ENCODE measurements around the gene PPRC1.
"Not testable (repeated sequence)": the region's sequence is repeated elsewhere in the genome, so short reads cannot be mapped to it uniquely, and the experiment has no call there.

PPRC1 gene

DNA sequence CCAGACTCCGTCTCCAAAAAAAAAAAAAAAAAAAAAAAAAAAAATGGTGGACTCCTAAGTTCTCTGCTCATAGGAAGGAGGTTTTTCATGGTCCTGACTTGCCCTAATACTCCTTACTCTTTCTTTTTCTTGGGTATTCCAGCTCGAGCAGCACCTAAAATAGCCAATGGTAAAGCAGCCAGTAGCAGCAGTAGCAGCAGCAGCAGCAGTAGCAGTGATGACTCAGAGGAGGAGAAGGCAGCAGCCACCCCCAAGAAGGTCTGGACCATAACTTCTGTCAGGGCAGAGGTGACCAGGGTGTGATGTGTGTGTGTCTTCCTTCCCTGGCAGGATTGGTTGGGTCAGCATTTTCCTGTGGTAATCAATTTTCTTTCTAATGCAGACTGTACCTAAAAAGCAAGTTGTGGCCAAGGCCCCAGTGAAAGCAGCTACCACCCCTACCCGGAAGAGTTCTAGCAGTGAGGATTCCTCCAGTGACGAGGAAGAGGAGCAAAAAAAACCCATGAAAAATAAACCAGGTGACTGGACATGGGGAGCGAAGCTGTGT, 26.3 kb downstream of the PPRC1 start:
- H3K27ac ChIP-seq (ENCODE audit: low read depth, low read length), result no peak overlapping the region
- peaks cover 55% of the 10 kb centered on the region for H3K36me3 ChIP-seq (ENCODE audit: control insufficient read depth, insufficient read depth, low read length)
- no peak overlapping the region for H3K4me3 ChIP-seq (ENCODE audit: low read length)
- no peaks in the 10 kb centered on the region for H3K4me1 ChIP-seq (ENCODE audit: control insufficient read depth, insufficient read depth, low read length)
- H3K9ac ChIP-seq (ENCODE audit: low read length), result no peak overlapping the region
- no peaks in the 10 kb centered on the region for H3K27me3 ChIP-seq (ENCODE audit: control insufficient read depth, insufficient read depth, low read length)

DNA sequence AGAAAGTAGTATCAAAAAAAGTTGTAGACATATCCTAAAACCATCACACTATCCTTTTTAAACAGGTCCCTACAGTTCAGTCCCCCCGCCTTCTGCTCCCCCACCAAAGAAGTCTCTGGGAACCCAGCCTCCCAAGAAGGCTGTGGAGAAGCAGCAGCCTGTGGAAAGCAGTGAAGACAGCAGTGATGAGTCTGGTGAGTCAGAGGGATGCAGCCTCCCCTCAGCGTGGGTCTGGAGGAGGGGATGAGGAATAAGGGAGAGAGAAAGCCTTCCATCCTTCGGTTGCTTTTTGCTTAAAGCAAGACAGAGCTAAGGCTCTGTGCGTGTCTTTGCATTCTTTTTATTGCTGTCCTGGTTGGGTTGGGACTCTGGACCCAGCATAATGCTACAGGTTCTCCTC, 27.0 kb downstream of the PPRC1 start:
- H3K27ac ChIP-seq (ENCODE audit: low read depth, low read length), result no peak overlapping the region
- no peaks in the 10 kb centered on the region for H3K4me1 ChIP-seq (ENCODE audit: control insufficient read depth, insufficient read depth, low read length)
- H3K9ac ChIP-seq (ENCODE audit: low read length), result no peak overlapping the region
- H3K36me3 ChIP-seq (ENCODE audit: control insufficient read depth, insufficient read depth, low read length), result peaks cover 55% of the 10 kb centered on the region
- H3K27me3 ChIP-seq (ENCODE audit: control insufficient read depth, insufficient read depth, low read length), result no peaks in the 10 kb centered on the region
- H3K4me3 ChIP-seq (ENCODE audit: low read length), result no peak overlapping the region

DNA sequence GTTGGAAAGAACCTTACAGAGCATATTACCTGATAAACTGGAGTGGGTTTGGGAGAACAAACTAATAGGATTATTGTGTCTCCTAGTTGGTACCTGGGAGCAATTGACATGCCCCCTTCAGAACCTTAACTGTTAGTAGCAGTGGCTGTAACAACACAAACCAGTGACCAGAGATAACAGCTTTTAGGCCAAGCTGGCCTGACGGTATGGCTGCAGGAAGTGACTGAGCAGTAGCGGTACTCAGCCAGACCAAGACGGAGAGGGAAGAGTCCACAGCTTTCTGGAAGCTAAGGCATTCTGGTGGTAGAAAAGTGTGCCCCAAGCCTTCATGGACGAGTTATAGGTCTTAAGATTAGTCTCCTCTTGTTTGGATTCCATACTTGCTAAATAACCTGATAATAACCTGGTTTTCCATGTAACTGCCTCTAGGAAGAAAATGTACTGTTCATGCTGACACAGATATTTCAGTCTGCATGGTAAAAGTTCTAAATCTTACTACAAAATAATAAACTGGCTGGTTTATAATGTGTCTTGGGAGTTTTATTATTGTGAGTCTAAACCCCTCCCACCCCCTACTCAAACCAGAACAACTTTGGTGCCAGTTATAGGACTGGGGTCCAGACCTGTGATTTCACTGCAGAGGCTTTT, 30.6 kb downstream of the PPRC1 start:
- H3K27ac ChIP-seq (ENCODE audit: low read depth, low read length), result no peak overlapping the region
- H3K36me3 ChIP-seq (ENCODE audit: control insufficient read depth, insufficient read depth, low read length), result peaks cover 45% of the 10 kb centered on the region
- no peak overlapping the region for H3K4me3 ChIP-seq (ENCODE audit: low read length)
- no peak overlapping the region for H3K9ac ChIP-seq (ENCODE audit: low read length)
- H3K4me1 ChIP-seq (ENCODE audit: control insufficient read depth, insufficient read depth, low read length), result no peaks in the 10 kb centered on the region
- H3K27me3 ChIP-seq (ENCODE audit: control insufficient read depth, insufficient read depth, low read length), result no peaks in the 10 kb centered on the region

DNA sequence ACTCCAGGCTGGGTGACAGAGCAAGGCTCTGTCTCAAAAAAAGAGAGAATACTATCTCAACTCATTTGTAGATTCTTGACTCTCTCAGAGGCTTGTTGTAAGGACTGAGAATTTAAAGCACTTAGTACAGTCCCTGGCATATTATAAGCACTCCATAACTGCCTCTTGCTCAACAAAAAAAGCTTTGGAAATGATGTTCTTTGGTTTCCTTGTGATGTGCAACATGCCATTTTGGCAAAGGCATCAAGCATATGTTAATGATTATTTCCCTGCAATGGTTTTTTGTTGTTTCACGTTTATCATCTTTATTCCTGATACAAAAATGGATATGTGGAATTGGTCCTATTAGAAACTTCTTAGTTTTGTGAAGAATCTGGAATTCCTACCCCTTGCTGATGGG, 35.0 kb downstream of the PPRC1 start:
- Histone ChIP-seq H3K36me3 (ENCODE audit: control insufficient read depth, insufficient read depth, low read length) (peaks cover 7% of the 10 kb centered on the region), H3K4me3 (ENCODE audit: low read length) (no peak overlapping the region), H3K4me1 (ENCODE audit: control insufficient read depth, insufficient read depth, low read length) (no peaks in the 10 kb centered on the region), H3K9ac (ENCODE audit: low read length) (no peak overlapping the region), H3K27ac (ENCODE audit: low read depth, low read length) (no peak overlapping the region), H3K27me3 (ENCODE audit: control insufficient read depth, insufficient read depth, low read length) (no peaks in the 10 kb centered on the region)

DNA sequence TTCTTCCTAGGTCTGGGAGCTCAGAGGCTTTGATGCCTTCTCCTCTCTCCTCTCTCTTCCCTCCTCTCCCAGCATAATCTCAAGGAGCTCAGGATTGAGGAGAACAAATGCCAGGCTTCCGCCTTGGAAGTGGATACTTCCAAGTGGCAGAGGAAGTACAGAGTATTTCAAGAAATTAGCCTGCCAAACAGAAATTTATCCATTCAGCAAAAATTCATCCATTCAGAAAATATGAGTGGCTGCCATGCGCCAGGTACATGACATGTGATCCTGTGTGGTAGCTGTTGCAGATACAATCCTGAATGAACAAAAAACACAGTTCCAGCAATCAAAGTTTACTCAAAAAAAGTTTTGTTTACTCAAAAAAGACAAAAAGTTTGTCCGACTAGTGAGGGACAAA, 37.8 kb downstream of the PPRC1 start:
- Histone ChIP-seq H3K27ac (ENCODE audit: low read depth, low read length) (no peak overlapping the region), H3K27me3 (ENCODE audit: control insufficient read depth, insufficient read depth, low read length) (no peaks in the 10 kb centered on the region), H3K4me3 (ENCODE audit: low read length) (no peak overlapping the region), H3K9ac (ENCODE audit: low read length) (no peak overlapping the region), H3K4me1 (ENCODE audit: control insufficient read depth, insufficient read depth, low read length) (no peaks in the 10 kb centered on the region), H3K36me3 (ENCODE audit: control insufficient read depth, insufficient read depth, low read length) (no peaks in the 10 kb centered on the region)

DNA sequence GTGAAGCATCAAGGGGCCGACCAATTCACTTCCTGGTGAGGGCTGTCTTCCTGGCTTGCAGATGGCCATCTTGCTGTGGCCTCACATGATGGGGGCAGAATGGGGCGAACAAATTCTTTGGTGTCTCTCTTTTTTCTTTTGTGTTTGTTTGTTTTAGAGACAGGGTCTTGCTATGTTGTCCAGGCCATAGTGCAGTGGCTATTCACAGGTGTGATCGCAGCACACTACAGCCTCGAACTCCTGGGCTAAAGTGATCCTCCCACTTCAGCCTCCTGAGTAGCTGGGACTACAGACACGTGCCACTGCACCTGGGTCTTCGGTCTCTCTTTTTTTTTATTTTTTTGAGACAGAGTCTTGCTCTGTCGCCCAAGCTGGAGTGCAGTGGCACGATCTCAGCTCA, 39.4 kb downstream of the PPRC1 start:
- no peak overlapping the region for H3K27ac ChIP-seq (ENCODE audit: low read depth, low read length)
- H3K4me3 ChIP-seq (ENCODE audit: low read length), result no peak overlapping the region
- H3K36me3 ChIP-seq (ENCODE audit: control insufficient read depth, insufficient read depth, low read length), result no peaks in the 10 kb centered on the region
- no peaks in the 10 kb centered on the region for H3K27me3 ChIP-seq (ENCODE audit: control insufficient read depth, insufficient read depth, low read length)
- no peak overlapping the region for H3K9ac ChIP-seq (ENCODE audit: low read length)
- H3K4me1 ChIP-seq (ENCODE audit: control insufficient read depth, insufficient read depth, low read length), result no peaks in the 10 kb centered on the region

DNA sequence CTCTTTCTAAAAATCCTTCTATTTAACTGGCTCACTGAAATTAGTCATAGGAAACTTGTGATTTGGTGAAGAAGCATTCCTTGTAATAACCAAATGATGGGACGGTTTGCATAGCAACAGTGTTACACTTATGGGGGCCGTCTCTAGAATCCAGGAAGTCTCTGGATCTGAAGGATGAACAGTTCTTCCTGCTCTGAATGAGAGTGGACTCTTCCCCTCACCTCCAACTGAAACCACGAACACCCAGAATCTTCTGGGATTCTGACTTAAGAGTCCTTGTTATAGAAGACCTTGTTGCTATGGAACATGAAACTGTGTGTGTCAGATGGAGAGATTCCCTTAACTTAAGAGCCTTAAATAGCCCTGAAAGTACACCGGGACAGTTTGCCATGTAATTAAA, 42.6 kb downstream of the PPRC1 start:
- Histone ChIP-seq H3K36me3 (ENCODE audit: control insufficient read depth, insufficient read depth, low read length) (no peaks in the 10 kb centered on the region), H3K9ac (ENCODE audit: low read length) (no peak overlapping the region), H3K27me3 (ENCODE audit: control insufficient read depth, insufficient read depth, low read length) (no peaks in the 10 kb centered on the region), H3K27ac (ENCODE audit: low read depth, low read length) (no peak overlapping the region), H3K4me1 (ENCODE audit: control insufficient read depth, insufficient read depth, low read length) (no peaks in the 10 kb centered on the region), H3K4me3 (ENCODE audit: low read length) (no peak overlapping the region)

DNA sequence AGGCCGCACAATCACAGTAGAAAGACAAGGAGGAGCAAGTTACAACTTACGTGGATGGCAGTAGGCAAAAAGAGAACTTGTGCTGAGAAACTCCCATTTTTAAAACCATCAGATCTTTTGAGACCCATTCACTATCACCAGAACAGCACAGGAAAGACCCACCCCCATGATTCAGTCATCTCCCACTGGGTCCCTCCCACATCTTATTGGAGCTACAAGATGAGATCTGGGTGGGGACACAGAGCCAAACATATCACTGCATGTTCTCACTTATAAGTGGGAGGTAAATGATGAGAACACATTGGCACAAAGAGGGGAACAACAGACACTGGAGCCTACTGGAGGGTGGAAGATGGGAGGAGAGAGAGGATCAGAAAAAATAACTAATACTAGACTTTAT, 51.8 kb downstream of the PPRC1 start:
- Histone ChIP-seq H3K27ac (ENCODE audit: low read depth, low read length) (no peak overlapping the region), H3K27me3 (ENCODE audit: control insufficient read depth, insufficient read depth, low read length) (no peaks in the 10 kb centered on the region), H3K36me3 (ENCODE audit: control insufficient read depth, insufficient read depth, low read length) (no peaks in the 10 kb centered on the region), H3K4me1 (ENCODE audit: control insufficient read depth, insufficient read depth, low read length) (no peaks in the 10 kb centered on the region), H3K4me3 (ENCODE audit: low read length) (no peak overlapping the region), H3K9ac (ENCODE audit: low read length) (no peak overlapping the region)

DNA sequence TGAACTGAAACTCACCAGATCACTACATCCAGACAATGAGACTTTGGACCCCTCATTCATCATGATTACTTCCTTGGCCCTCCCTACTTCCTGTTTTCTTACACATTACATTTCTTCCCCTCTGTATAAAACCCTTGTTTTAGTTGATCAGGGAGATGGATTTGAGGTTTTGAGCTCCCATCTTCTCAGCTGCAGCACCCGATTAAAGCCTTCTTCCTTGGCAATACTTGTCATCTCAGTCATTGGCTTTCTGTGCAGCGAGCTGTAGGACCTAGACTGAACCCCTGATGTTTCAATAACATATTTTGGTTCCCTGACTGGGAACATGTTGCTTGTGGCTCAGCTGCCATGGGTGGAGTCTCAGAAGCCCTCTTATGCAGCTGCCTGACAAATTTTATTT, 52.4 kb downstream of the PPRC1 start:
- Histone ChIP-seq H3K36me3 (ENCODE audit: control insufficient read depth, insufficient read depth, low read length) (no peaks in the 10 kb centered on the region), H3K27ac (ENCODE audit: low read depth, low read length) (no peak overlapping the region), H3K4me1 (ENCODE audit: control insufficient read depth, insufficient read depth, low read length) (no peaks in the 10 kb centered on the region), H3K27me3 (ENCODE audit: control insufficient read depth, insufficient read depth, low read length) (no peaks in the 10 kb centered on the region), H3K4me3 (ENCODE audit: low read length) (no peak overlapping the region), H3K9ac (ENCODE audit: low read length) (no peak overlapping the region)

DNA sequence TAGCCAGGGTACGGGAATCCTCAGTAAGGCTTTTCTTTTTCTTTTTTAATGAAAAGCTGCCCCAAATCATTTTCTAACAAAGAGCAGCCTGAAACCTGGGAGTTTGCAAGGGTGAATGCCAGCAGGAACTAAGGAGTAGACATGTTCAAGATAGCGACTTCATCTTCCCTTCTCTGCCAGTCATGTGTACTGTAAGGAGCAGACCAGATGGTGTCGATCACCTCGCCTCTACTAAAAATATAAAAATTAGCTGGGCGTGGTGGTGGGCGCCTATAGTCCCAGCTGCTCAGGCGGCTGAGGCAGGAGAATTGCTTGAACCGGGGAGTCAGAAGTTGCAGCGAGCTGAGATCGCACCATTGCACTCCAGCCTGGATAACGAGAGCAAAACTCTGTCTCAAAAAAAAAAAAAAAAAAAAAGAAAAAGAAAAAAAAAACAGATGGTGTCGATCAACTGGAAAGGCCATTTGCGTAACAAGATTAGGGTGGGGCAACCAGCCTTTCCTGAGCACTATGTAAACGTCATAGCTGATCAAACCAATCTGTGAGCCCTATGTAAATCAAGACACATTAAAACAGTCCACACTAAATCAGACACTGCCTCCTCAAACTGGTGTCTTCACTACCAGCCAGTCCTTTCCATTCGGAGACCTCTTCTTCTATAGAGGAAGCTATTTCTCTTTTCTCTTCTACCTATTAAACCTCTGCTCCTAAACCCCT, 53.1 kb downstream of the PPRC1 start:
- Histone ChIP-seq H3K9ac (ENCODE audit: low read length) (no peak overlapping the region), H3K36me3 (ENCODE audit: control insufficient read depth, insufficient read depth, low read length) (no peaks in the 10 kb centered on the region), H3K4me1 (ENCODE audit: control insufficient read depth, insufficient read depth, low read length) (no peaks in the 10 kb centered on the region), H3K27me3 (ENCODE audit: control insufficient read depth, insufficient read depth, low read length) (no peaks in the 10 kb centered on the region), H3K4me3 (ENCODE audit: low read length) (no peak overlapping the region), H3K27ac (ENCODE audit: low read depth, low read length) (no peak overlapping the region)

DNA sequence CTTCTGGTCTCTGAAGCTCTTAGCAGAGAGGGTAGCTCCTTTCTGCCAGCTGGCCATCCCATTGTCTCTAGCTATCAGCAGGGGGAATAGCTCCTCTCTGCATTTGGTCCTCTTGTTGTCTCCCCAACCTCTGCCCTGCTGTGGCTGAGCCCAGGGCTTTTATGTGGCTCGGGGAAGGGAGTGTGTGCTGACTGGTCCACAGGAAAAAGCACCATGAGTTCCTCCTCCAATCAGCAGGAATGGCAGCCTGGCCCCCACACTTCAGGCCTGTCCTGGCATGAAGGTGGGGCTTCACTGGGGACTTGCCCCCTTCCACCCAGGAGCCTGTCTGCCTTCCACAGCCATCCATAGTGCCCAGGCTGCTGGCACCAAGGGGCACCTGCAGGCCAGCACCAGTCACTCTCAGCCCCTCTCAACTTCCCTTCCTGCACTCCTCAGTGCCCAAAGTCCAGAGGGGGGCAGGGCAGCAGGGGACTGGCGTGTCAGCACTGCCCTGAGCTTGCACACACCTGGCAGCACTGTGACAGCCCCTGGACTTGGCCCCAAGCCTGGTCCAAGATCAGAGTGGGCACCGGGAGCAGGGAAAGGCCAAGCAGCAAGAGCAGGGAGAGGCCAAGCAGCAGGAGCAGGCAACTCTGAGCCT, 55.6 kb downstream of the PPRC1 start:
- H3K27me3 ChIP-seq (ENCODE audit: control insufficient read depth, insufficient read depth, low read length), result no peaks in the 10 kb centered on the region
- no peaks in the 10 kb centered on the region for H3K36me3 ChIP-seq (ENCODE audit: control insufficient read depth, insufficient read depth, low read length)
- no peaks in the 10 kb centered on the region for H3K4me1 ChIP-seq (ENCODE audit: control insufficient read depth, insufficient read depth, low read length)
- no peak overlapping the region for H3K9ac ChIP-seq (ENCODE audit: low read length)
- H3K4me3 ChIP-seq (ENCODE audit: low read length), result no peak overlapping the region
- H3K27ac ChIP-seq (ENCODE audit: low read depth, low read length), result no peak overlapping the region

DNA sequence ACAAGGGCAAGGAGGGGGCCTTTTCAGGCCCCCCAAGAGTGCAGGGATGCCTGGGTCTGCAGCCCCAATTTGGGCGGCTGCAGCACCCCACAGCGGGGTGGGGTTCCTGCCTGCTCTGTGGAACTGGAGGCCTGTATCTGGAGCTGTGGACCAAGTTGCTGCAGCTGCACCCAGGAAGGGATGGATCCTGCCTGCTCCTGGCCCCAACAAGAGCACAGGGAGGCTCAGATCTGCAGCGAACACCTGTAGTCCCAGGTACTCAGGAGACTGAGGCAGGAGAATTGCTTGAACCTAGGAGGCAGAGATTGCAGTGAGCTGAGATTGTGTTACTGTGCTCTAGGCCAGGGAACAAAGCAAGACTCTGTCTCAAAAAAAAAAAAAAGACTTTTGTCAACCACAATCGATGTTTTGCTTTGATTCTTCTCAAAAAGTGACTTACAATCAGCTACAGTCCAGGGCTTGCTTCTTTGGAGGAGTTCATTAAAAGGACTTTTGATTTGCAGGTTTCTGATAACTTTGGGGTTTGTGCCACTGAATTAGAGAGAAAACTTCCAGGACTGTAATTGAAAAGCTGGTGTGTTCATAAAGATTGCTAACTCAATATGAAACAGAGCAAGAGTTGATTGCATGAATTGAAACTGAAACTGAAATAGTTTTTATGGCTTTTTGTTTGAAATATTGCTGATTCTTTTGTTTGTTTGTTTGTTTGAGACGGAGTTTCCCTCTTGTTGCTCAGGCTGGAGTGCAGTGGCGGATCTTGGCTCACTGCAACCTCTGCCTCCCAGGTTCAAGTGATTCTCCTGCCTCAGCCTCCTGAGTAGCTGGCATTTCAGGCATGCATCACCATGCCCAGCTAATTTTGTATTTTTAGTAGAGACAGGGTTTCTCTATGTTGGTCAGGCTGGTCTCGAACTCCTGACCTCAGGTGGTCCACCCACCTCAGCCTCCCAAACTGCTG, 56.4 kb downstream of the PPRC1 start:
- not testable (repeated sequence) for H3K4me3 ChIP-seq (ENCODE audit: low read length); H3K27me3 ChIP-seq (ENCODE audit: control insufficient read depth, insufficient read depth, low read length); H3K27ac ChIP-seq (ENCODE audit: low read depth, low read length); H3K9ac ChIP-seq (ENCODE audit: low read length); H3K4me1 ChIP-seq (ENCODE audit: control insufficient read depth, insufficient read depth, low read length); H3K36me3 ChIP-seq (ENCODE audit: control insufficient read depth, insufficient read depth, low read length)

Data from rectal smooth muscle tissue (tissue), 1 donor.